Endothelial cell of umbilical vein (primary cell): Measurements from ENCODE around the gene ANK2. TPM values are rescaled to one million over a fixed set of nuclear protein-coding genes. Genes with fewer than 3 reads are reported as not detected.
"Not testable (repeated sequence)": the region's sequence is repeated elsewhere in the genome, so short reads cannot be mapped to it uniquely, and the experiment has no call there.

ENCODE experiments used
- BruUV-seq: library from RNA; stranded (reverse); fragments of 400-500 nt; replicated peaks from 2 replicates; lab custom pipeline; 2021; lab: Mats Ljungman, UMichigan
- CTCF ChIA-PET: fragments of 300-600, 350-600 bp; sonication (Branson Sonifier 250); formaldehyde crosslinking; loops from one replicate; lab custom pipeline; 2021; ENCODE audit warnings: antibody characterized with exemption, inconsistent platforms; lab: Charles Lee
- POLR2A ChIA-PET: fragments of 300-600, 350-600 bp; sonication (Branson Sonifier 250); formaldehyde crosslinking; loops from one replicate; lab custom pipeline; 2021; ENCODE audit warnings: antibody characterized with exemption, inconsistent platforms; lab: Charles Lee
- DNase-seq: peaks from one replicate; pipeline ENCODE4 v3.0.0-alpha.2; 2011; ENCODE audit warnings: low read depth, low spot score
- FAIRE-seq: peaks from 2 replicates; lab custom pipeline; 2011; peaks lifted over from hg19 to GRCh38; lab: Jason Lieb, UNC
- H2AFZ ChIP-seq: 2 replicates; pipeline ENCODE4 v1.6.0; 2012; ENCODE audit warnings: low read depth, low read length, control low read depth, inconsistent platforms
- H3K27ac ChIP-seq: 2 replicates; pipeline ENCODE4 v1.5.1; 2011; ENCODE audit warnings: low read depth, mild to moderate bottlenecking, control low read depth, low read length, moderate library complexity; ENCODE audit not compliant: insufficient read depth
- H3K27me3 ChIP-seq, 2 experiments: 2 replicates each; pipeline versions ENCODE4 v1.6.0 to v1.6.1; 2011; ENCODE audit warnings: low read length in 2 of 2, mixed read lengths in 1 of 2; ENCODE audit not compliant: control insufficient read depth in 2 of 2, insufficient read depth in 2 of 2
- H3K36me3 ChIP-seq, 2 experiments: 2 replicates in 1 of 2; 3 replicates in 1 of 2; pipeline ENCODE4 v1.5.1; 2011; ENCODE audit warnings: low read length in 2 of 2, mild to moderate bottlenecking in 1 of 2, moderate library complexity in 1 of 2; ENCODE audit not compliant: control insufficient read depth in 2 of 2, insufficient read depth in 2 of 2; ENCODE audit errors: extremely low read depth in 1 of 2
- H3K4me1 ChIP-seq: 3 replicates; pipeline ENCODE4 v1.5.1; 2011; ENCODE audit warnings: mild to moderate bottlenecking, low read length; ENCODE audit not compliant: control insufficient read depth, insufficient read depth; ENCODE audit errors: extremely low read depth
- H3K4me2 ChIP-seq: 2 replicates; pipeline ENCODE4 v1.6.1; 2011; ENCODE audit warnings: low read length, control low read depth, mixed read lengths; ENCODE audit not compliant: insufficient read depth
- H3K4me3 ChIP-seq, 3 experiments: fragments of 200-600 bp in 1 of 3; sonication (generic), shearing (Covaris generic) in 1 of 3; replicated peaks in 1 of 3; 2 replicates each; pipeline ENCODE4 v1.5.1; 2011 to 2016; ENCODE audit warnings: control low read depth in 3 of 3, low read length in 3 of 3, mild to moderate bottlenecking in 2 of 3, inconsistent platforms in 1 of 3, low read depth in 1 of 3, moderate library complexity in 1 of 3; ENCODE audit not compliant: insufficient read depth in 1 of 3
- H3K79me2 ChIP-seq: 2 replicates; pipeline ENCODE4 v1.6.0; 2012; ENCODE audit warnings: low read length, inconsistent platforms; ENCODE audit not compliant: control insufficient read depth, insufficient read depth
- H3K9ac ChIP-seq: replicated peaks from 2 replicates; pipeline ENCODE3; 2011; ENCODE audit warnings: low read length, control low read depth; ENCODE audit not compliant: insufficient read depth; ENCODE audit errors: extremely low read depth
- H3K9me1 ChIP-seq: replicated peaks from 3 replicates; pipeline ENCODE4 v1.6.0; 2011; ENCODE audit warnings: mild to moderate bottlenecking, low read length; ENCODE audit not compliant: control insufficient read depth, insufficient read depth; ENCODE audit errors: extremely low read depth
- H3K9me3 ChIP-seq: replicated peaks from 2 replicates; pipeline ENCODE4 v1.5.1; 2012; ENCODE audit warnings: low read length, inconsistent platforms; ENCODE audit not compliant: control insufficient read depth, insufficient read depth
- H4K20me1 ChIP-seq: replicated peaks from 2 replicates; pipeline ENCODE3; 2011; ENCODE audit warnings: mild to moderate bottlenecking, low read length; ENCODE audit not compliant: control insufficient read depth, insufficient read depth; ENCODE audit errors: extremely low read depth
- MYC ChIP-seq: IDR thresholded peaks from one replicate; pipeline ENCODE4 v1.6.1; 2011; ENCODE audit warnings: mild to moderate bottlenecking, low read depth, low read length
- dilution Hi-C: fragments of 300-500 bp; cut with MboI; formaldehyde crosslinking; loops from one replicate; pipeline ENCODE4 v1.15.0; 2019; ENCODE audit warnings: low sequenced_read_pairs; ENCODE audit not compliant: extremely low pct_ligation_motif_present
- intact Hi-C: fragments of 100-400 bp; cut with micrococcal nuclease; formaldehyde crosslinking; loops from one replicate; pipeline ENCODE4 v1.10.0; 2022
- polyA plus RNA-seq, 4 experiments: library from polyadenylated mRNA; depleted of rRNA in 3 of 4; stranded (reverse) in 3 of 4; unstranded in 1 of 4; fragments of >200 nt; gene quantifications; 2 replicates each; pipeline versions ENCODE4 v1.2.1 to v1.2.3, GENCODE V29; 2011 to 2012; ENCODE audit warnings: missing spikeins in 1 of 4
- total RNA-seq: library from RNA; stranded (reverse); gene quantifications from 2 replicates; pipeline ENCODE4 v1.2.3, GENCODE V29; 2021

Gene ANK2
- total and polyA plus RNA-seq, 2 donors (not counting 3 experiments of a cell fraction or from before 2014, with no cell fraction given) = not detected

DNA sequence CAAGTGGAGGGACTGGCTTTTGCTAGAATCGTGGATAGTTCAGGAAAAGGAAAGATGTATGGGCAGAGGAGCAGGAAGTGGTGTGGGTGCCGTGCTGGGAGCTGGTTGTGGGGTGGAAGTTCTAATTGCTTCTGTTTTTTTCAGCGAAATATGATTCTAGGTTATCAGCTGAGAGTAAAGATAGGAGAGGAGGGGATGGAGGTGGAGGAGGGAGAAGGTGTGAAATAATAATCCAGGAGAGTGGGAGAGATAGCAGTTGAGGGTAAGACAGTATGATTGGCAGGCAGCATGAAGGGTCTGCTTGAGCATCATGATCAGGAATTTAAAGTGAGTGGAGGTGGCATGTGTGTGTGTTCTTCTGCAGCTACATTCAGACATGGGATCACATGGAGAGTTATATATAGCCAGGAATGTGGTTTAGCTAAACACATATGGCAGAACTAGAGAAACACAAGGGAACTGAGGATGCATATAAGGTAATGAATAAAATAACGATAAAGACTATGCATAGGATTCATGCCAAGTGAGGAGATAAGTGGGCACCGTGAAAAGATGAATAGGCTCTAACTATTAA, 133.7 kb downstream of the ANK2 start:
- Histone ChIP-seq H3K27me3 (no peaks in the 10 kb centered on the region), H3K27ac (no peak overlapping the region), H3K4me2 (no peak overlapping the region), H3K4me3 (no peak overlapping the region), H3K9me1 (no peaks in the 10 kb centered on the region), H3K4me1 (no peaks in the 10 kb centered on the region), H2AFZ (no peak overlapping the region), H3K9me3 (no peaks in the 10 kb centered on the region), H3K79me2 (no peaks in the 10 kb centered on the region), H4K20me1 (no peaks in the 10 kb centered on the region), H3K9ac (no peak overlapping the region), H3K36me3 (no peaks in the 10 kb centered on the region)
- BruUV-seq = no TSS peak
- no peak for FAIRE-seq
- DNase-seq = no peak
- no peak for TF ChIP-seq MYC
- ChIA-PET CTCF (no interaction called here), POLR2A (no interaction called here)
- dilution Hi-C loops (no loop called here), intact Hi-C loops (no loop called here)

DNA sequence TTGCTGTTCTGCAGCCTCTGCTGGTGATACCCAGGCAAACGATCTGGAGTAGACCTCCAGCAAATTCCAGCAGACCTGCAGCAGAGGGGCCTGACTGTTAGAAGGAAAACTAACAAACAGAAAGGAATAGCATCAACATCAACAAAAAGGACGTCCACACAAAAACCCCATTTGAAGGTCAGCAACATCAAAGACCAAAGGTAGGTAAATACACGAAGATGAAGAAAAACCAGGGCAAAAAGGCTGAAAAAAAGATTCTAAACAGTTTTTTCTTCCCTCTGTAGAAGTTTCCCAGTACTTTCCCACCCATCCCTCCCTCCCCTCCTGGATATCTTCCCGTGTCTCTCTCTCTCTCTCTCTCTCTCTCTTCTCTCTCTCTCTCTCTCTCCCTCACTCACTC, 136.8 kb downstream of the ANK2 start:
- H3K79me2 ChIP-seq, H3K9ac ChIP-seq, CTCF ChIA-PET, H3K9me3 ChIP-seq, H4K20me1 ChIP-seq, H3K4me3 ChIP-seq, H3K27me3 ChIP-seq, FAIRE-seq, H3K4me2 ChIP-seq, H3K9me1 ChIP-seq, DNase-seq, dilution Hi-C loops, POLR2A ChIA-PET, BruUV-seq, intact Hi-C loops, H2AFZ ChIP-seq, H3K36me3 ChIP-seq, H3K4me1 ChIP-seq, H3K27ac ChIP-seq: not testable (repeated sequence)
